Small intestine (tissue), 7 donors: Measurements from ENCODE around the gene LDLRAP1. TPM values are rescaled to one million over a fixed set of nuclear protein-coding genes. Genes with fewer than 3 reads are reported as not detected.
"Not testable (repeated sequence)": the region's sequence is repeated elsewhere in the genome, so short reads cannot be mapped to it uniquely, and the experiment has no call there.

Source experiments
- DNase-seq, 2 donors: peaks; one replicate each; pipeline versions ENCODE4 v3.0.0 to v3.0.0-alpha.2; 2013
- FAIRE-seq: peaks from 2 replicates; lab custom pipeline; 2012; peaks lifted over from hg19 to GRCh38; lab: Jason Lieb, UNC
- H3K27ac ChIP-seq, 3 donors: one replicate each; pipeline ENCODE4 v1.5.1; 2013; ENCODE audit warnings: low read length in 2 of 3, mild to moderate bottlenecking in 2 of 3, control low read depth in 1 of 3, inconsistent platforms in 1 of 3, low read depth in 1 of 3, moderate library complexity in 1 of 3
- H3K27me3 ChIP-seq, 3 donors: one replicate each; pipeline ENCODE4 v1.6.1; 2013; ENCODE audit warnings: low read length in 3 of 3, inconsistent platforms in 1 of 3; ENCODE audit not compliant: control insufficient read depth in 3 of 3, insufficient read depth in 3 of 3
- H3K36me3 ChIP-seq, 3 donors: one replicate each; pipeline ENCODE4 v1.6.1; 2013; ENCODE audit warnings: low read length in 3 of 3, inconsistent platforms in 1 of 3, low read depth in 1 of 3, mild to moderate bottlenecking in 1 of 3, moderate library complexity in 1 of 3; ENCODE audit not compliant: control insufficient read depth in 3 of 3, insufficient read depth in 2 of 3
- H3K4me1 ChIP-seq, 3 donors: one replicate each; pipeline ENCODE4 v1.6.1; 2013; ENCODE audit warnings: low read length in 2 of 3, inconsistent platforms in 1 of 3, low read depth in 1 of 3, mild to moderate bottlenecking in 1 of 3, moderate library complexity in 1 of 3; ENCODE audit not compliant: control insufficient read depth in 3 of 3, insufficient read depth in 2 of 3
- H3K4me3 ChIP-seq, 3 donors: one replicate each; pipeline ENCODE4 v1.5.1; 2013; ENCODE audit warnings: low read length in 3 of 3, control low read depth in 1 of 3, inconsistent platforms in 1 of 3, low read depth in 1 of 3, mild to moderate bottlenecking in 1 of 3, moderate library complexity in 1 of 3
- H3K9me3 ChIP-seq, 2 donors: one replicate each; pipeline ENCODE4 v1.6.1; 2013; ENCODE audit warnings: low read depth in 1 of 2, low read length in 1 of 2; ENCODE audit not compliant: control insufficient read depth in 2 of 2, insufficient read depth in 1 of 2
- WGBS, 3 donors: extraction: QIAGEN DNeasy Blood & Tissue Kit; methylation state at CpG; one replicate each; pipeline ENCODE4 v1.1.7; 2013; 5-methylcytosine and 5-hydroxymethylcytosine counted together
- polyA plus RNA-seq, 4 donors: library from polyadenylated mRNA; stranded (reverse) in 3 of 4; unstranded in 1 of 4; fragments of 200-250 nt in 3 of 4; fragments of 120-200 nt in 1 of 4; gene quantifications; one replicate each; pipeline versions ENCODE4 v1.2.1 to v1.2.3, GENCODE V29; 2013
- donor health status: healthy with polysubstance abuse.
- donor health status: control.
- donor health status: control.
- donor health status: Bipolar disorder and iron deficiency.
- donor health status: healthy.

The LDLRAP1 gene
- polyA plus RNA-seq, 4 donors: 9.5 to 23.3 (median 15.6) TPM

DNA sequence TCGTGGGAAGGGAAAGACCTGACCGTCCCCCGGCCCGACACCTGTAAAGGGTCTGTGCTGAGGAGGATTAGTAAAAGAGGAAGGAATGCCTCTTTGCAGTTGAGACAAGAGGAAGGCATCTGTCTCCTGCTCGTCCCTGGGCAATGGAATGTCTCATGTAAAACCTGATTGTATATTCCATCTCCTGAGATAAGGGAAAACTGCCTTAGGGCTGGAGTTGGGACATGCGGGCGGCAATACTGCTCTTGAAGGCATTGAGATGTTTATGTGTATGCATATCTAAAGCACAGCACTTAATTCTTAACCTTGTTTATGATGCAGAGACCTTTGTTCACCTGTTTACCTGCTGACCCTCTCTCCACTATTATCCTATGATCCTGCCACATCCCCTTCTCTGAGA lies 44.8 kb downstream of the LDLRAP1 start:
- not testable (repeated sequence) for DNase-seq, H3K36me3 ChIP-seq, H3K4me3 ChIP-seq, H3K27me3 ChIP-seq, FAIRE-seq, H3K27ac ChIP-seq, H3K9me3 ChIP-seq, H3K4me1 ChIP-seq
- 62 to 88% (median 68%) methylated on average over 6 to 7 of the region's 7 CpGs for WGBS, 3 donors

DNA sequence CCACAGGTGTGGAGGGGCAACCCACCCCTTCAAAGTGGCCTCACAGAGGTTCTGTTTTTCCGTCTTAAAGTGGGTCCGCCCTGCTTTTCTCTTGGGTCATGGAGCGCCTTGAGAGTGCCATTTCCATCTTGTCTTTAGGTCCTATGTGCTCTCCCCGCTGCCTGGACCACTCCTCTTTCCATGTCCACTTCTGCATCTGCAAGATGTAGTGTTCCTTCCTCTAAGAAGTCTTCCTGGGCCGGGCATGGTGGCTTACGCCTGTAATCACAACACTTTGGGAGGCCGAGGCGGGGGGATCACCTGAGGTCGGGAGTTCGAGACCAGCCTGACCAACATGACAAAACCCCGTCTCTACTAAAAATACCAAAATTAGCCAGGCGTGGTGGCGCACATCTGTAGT lies 45.4 kb downstream of the LDLRAP1 start:
- H3K4me3 ChIP-seq, DNase-seq, H3K36me3 ChIP-seq, H3K27me3 ChIP-seq, H3K27ac ChIP-seq, H3K9me3 ChIP-seq, H3K4me1 ChIP-seq, FAIRE-seq: not testable (repeated sequence)
- 93 to 94% (median 93%) methylated on average over 13 of the region's 13 CpGs for WGBS, 3 donors

DNA sequence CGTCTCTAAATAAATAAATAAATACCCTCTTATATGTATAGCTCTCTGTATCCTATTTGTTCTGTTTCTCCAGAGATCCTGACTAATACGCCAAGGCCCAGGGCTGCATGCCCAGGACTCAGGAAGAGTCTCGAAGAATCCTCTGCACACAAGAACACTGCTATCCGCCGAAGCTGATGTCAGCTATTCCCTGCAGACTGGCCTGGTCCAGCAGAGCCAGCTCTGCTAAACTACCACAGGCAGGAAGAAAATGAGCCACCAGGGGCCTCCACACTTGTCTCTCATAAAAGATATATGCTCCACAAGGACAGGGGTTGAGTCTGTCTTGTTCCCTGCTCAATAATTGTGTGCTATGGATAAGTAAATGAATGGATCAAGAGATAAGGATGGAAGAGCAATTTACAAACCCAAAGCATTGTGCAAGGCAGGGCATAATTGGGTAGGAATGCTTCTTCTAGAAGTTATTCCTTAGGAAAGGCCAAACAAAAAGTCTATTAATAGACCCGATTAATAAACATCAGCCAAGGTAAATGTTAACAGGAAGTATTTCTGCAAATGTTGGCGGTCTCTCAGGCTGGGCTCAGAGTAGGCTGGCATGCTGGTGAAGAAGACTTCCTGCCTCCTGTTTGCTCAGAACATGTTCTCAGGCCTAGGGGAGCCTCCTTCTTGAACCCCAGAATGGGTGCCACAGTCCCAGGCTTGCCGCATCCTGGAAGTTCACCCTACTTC lies 46.9 kb downstream of the LDLRAP1 start:
- 67 to 84% (median 83%) methylated on average over 8 of the region's 8 CpGs for WGBS, 3 donors
- H3K4me1 ChIP-seq: no peaks in the 10 kb centered on the region
- no peak for DNase-seq
- H3K4me3 ChIP-seq: no peak overlapping the region
- H3K27ac ChIP-seq: no peak overlapping the region
- no peak for FAIRE-seq
- no peaks in the 10 kb centered on the region for H3K9me3 ChIP-seq
- H3K27me3 ChIP-seq: peaks cover 0 to 2% (median 0%) of the 10 kb centered on the region in 3 donors
- no peaks in the 10 kb centered on the region for H3K36me3 ChIP-seq

DNA sequence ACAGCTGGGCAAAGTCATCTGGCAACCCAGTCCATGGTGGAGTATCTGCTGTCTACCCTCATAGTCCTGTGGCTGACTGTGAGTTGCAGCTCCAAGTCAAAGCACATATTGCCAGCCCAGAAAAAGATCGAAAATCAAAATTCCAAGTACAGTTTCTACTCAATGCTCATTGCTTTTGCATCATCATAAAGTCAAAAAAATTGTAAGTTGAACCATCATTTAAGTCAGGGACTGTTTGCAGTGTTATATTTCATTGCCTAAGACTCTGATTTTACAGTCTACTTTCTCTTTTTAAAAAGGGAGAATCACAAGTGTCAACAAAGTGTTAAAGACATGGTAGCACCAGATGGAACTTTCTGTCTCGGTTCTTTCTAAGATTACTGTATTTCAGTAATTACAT lies 50.5 kb downstream of the LDLRAP1 start:
- H3K4me3 ChIP-seq: no peak overlapping the region
- no peaks in the 10 kb centered on the region for H3K36me3 ChIP-seq
- FAIRE-seq (no peak), DNase-seq (no peak)
- no peak overlapping the region for H3K27ac ChIP-seq
- H3K9me3 ChIP-seq: peaks cover 0 to 6% of the 10 kb centered on the region in 2 donors
- WGBS, 3 donors: 66 to 75% (median 73%) methylated on average over 2 of the region's 2 CpGs
- H3K4me1 ChIP-seq: no peaks in the 10 kb centered on the region
- H3K27me3 ChIP-seq: peaks cover 0 to 2% (median 0%) of the 10 kb centered on the region in 3 donors

DNA sequence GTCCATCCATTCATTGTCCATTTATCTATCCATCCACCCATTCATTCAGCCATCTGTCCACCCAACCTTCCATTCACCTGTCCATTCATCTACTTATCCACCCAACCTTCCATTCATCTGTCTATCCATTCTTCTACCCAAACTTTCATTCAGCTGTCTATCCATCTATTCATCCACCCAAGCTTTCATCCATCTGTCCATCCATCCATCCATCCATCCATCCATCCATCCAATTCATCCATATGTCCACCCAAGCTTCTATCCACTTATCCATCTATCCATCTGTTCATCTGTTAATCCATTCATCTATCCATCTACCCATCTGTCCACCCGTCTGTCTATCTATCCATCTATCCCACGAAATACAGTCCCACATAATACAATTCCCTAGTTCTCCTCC lies 51.6 kb downstream of the LDLRAP1 start:
- H3K36me3 ChIP-seq: no peaks in the 10 kb centered on the region
- WGBS, 3 donors: 75 to 91% (median 87%) methylated on average over 2 of the region's 2 CpGs
- H3K27ac ChIP-seq: no peak overlapping the region
- no peaks in the 10 kb centered on the region for H3K4me1 ChIP-seq
- DNase-seq: no peak
- no peak overlapping the region for H3K4me3 ChIP-seq
- peaks cover 0 to 12% of the 10 kb centered on the region in 2 donors for H3K9me3 ChIP-seq
- H3K27me3 ChIP-seq: peaks cover 0 to 2% (median 0%) of the 10 kb centered on the region in 3 donors
- no peak for FAIRE-seq

DNA sequence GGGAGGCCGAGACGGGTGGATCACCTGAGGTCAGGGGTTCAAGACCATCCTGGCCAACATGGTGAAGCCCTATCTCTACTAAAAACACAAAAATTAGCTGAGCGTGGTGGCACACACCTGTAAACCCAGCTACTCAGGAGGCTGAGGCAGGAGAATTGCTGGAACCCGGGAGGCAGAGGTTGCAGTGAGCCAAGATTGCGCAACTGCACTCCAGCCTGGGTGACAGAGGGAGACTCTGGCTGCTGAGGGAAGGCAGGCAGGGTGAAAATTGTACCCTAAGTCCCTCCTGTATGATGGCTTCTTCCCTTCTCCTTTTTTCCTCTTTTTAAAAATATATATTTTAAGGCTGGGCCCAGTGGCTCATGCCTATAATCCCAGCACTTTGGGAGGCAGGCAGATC lies 53.2 kb downstream of the LDLRAP1 start:
- not testable (repeated sequence) for H3K27me3 ChIP-seq, DNase-seq, H3K36me3 ChIP-seq, H3K27ac ChIP-seq, FAIRE-seq, H3K4me1 ChIP-seq, H3K4me3 ChIP-seq
- H3K9me3 ChIP-seq: peaks cover 0 to 12% of the 10 kb centered on the region in 2 donors
- WGBS, 3 donors: 88 to 95% (median 93%) methylated on average over 4 to 5 of the region's 5 CpGs

DNA sequence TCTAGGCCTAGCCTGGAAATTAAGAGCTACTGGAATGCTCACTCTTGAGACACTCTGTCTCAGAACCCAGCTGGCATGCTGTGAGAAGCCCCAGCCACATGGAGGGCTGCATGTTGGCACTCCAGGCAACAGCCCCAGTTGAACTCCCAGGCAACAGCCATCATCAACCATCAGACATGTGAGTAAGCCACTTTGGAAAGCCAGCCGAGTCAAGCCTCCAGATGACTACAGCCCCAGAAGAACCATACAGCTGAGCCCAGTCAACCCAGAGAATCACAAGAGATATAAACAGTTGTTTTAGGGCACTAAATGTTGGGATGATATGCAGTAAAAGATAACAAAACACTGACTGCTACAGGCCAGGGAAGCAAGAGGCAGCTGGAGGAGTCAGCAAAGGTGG lies 55.5 kb downstream of the LDLRAP1 start:
- H3K27me3 ChIP-seq: no peaks in the 10 kb centered on the region
- 92 to 96% (median 93%) methylated on average over 1 of the region's 1 CpG for WGBS, 3 donors
- no peak for DNase-seq
- H3K4me1 ChIP-seq: no peaks in the 10 kb centered on the region
- no peak overlapping the region for H3K27ac ChIP-seq
- peaks cover 0 to 12% of the 10 kb centered on the region in 2 donors for H3K9me3 ChIP-seq
- no peak for FAIRE-seq
- no peaks in the 10 kb centered on the region for H3K36me3 ChIP-seq
- no peak overlapping the region for H3K4me3 ChIP-seq

DNA sequence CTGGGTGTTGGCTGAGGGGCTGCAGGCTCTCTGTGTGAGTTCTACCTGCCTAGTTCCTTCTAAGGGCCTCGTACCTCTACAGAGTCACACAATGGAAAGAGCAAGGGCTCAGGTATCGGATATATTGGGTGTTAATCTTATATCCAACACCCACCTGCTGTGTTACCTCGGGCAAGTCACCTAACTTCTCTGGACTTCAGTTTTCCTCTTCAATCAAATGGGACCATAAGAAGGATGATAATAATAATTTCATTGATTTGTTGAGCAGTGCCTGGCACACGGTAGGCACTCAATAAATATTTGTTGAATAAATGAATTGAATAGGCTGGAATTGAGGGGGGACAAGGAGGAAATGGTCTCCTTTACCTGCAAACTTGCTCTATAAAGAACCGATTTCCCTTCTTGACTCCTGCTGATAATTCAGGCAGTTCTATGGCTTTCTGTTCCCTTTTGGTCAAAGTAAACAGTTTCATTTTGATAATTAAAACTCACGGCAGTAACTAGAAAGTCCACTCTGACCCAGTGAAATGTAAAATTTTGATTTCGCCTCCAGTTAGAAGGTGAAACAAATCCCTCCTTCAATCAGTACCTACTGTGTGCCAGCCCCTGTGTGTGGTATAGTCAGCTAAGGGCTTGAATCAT lies 56.7 kb downstream of the LDLRAP1 start:
- Histone ChIP-seq H3K4me1 (no peaks in the 10 kb centered on the region), H3K27me3 (no peaks in the 10 kb centered on the region), H3K4me3 (no peak overlapping the region), H3K27ac (no peak overlapping the region), H3K36me3 (no peaks in the 10 kb centered on the region), H3K9me3 (peaks cover 0 to 12% of the 10 kb centered on the region in 2 donors)
- FAIRE-seq (no peak), DNase-seq (no peak)
- 68 to 75% (median 73%) methylated on average over 7 of the region's 7 CpGs for WGBS, 3 donors
